GM12874 (cell line): Measurements from ENCODE around the gene ABCC11.

Source experiments
- TF ChIP-seq, protein P1 (sequence below): IDR thresholded peaks from 2 replicates; pipeline ENCODE4 v1.5.1; 2011; ENCODE audit warnings: low read depth, mild to moderate bottlenecking, control low read depth, low read length, moderate library complexity; ENCODE audit not compliant: insufficient read depth

The ABCC11 gene

DNA sequence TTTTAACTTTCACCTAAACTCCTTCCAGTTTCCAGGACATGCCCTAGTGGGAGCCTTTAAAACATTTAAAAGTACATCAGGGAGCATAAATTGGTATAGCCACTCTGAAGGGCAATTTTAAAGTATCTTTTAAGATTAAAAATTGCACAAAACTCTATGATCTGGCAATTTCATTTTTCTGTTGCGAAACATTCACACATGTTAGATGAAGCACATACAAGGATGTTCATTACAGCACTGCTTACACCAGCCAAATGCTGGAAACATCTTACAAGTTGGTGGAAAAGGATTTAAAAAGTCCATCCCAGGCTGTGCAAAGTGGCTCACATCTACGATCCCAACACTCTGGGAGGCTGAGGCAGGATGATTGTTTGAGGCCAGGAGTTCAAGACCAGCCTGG, 29.6 kb downstream of the ABCC11 start:
- TF ChIP-seq, protein P1, sequence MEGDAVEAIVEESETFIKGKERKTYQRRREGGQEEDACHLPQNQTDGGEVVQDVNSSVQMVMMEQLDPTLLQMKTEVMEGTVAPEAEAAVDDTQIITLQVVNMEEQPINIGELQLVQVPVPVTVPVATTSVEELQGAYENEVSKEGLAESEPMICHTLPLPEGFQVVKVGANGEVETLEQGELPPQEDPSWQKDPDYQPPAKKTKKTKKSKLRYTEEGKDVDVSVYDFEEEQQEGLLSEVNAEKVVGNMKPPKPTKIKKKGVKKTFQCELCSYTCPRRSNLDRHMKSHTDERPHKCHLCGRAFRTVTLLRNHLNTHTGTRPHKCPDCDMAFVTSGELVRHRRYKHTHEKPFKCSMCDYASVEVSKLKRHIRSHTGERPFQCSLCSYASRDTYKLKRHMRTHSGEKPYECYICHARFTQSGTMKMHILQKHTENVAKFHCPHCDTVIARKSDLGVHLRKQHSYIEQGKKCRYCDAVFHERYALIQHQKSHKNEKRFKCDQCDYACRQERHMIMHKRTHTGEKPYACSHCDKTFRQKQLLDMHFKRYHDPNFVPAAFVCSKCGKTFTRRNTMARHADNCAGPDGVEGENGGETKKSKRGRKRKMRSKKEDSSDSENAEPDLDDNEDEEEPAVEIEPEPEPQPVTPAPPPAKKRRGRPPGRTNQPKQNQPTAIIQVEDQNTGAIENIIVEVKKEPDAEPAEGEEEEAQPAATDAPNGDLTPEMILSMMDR: no peak

DNA sequence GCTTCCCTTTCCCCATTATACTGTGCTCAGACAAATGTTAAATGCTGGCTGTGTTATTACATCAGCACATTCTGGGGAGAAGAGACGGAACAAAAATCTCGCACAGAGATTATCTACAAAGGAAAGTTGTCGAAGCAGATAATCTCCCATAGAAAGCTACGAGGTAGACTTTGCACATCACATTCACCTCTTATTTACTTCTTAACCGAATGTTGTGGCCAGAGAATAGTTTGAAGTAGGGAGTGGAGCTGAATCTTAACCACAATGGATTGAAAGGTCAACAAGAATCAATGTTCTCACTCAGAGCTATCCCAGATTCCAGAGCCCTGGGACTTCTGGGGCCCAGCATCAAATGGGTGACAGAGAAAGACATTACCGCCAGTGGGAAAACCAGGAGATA, 31.6 kb downstream of the ABCC11 start:
- TF ChIP-seq, protein P1: no peak

DNA sequence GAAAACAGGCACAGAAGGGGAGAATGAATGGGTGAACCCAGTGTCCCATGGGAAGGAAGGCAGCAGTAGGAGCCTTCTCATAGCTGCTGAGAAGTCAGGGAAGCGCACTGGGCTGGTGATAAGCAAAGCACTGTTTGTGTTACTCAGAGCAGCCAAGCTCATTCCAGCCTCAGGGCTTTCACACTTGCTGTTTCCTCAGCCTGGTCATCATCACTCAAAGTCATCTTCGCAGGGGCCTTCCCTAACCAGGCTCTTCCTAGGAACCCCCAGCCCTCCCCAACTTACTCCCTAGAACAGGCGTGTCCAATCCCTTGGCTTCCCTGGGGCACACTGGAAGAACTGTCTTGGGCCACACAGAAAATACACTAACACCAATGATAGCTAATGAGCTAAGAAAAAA, 35.3 kb downstream of the ABCC11 start:
- TF ChIP-seq, protein P1: no peak

DNA sequence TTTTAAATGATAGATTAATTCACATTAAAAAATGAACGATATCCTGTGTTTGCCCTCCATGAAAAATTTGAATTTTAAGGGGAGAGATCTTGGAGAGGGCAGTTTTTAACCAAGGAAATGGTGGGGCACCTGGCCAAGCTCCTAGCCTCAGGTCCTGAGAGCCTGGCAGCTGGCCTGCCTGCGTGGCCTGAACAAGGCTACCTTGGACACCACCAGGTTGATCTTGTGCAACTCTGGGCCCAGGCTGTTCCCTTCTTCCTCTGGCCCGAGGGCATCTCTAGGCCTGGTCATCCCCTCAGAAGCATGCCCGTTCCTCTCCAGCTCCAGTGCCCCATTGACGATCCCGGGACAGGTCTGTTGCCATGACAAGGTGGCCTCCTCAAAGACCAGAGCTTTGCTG, 36.6 kb downstream of the ABCC11 start:
- TF ChIP-seq, protein P1: no peak

DNA sequence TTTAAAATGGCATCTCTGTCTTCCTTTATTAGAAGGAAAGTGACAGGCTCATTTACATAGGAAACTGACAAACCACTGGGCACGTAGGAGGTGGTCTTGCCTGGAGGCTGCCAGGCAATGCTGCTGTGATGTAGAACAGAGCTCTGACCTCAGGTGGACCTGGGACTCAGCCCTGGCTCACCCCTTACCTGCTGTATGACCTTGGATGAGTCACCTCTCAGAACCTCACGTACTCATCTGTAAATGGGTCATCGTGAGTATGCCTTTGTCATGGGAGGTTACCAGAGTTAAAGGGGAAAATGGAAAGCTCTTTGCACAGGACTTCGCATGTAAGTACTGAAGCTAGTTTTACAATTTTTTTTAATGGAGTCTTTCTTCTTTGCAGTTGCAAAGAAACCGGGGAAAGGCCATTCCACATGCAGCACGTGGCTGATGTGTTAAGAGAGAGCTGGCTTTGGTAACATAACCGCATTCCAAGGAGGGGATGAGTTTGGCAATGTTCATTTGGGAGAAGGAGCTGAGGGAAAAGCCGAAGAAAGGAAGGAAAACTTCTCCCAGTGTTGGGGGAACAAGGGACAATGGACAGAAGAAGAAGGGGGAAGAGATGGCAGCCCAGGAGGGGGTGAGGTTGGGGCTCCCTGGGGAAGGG, 40.6 kb downstream of the ABCC11 start:
- TF ChIP-seq, protein P1: no peak

DNA sequence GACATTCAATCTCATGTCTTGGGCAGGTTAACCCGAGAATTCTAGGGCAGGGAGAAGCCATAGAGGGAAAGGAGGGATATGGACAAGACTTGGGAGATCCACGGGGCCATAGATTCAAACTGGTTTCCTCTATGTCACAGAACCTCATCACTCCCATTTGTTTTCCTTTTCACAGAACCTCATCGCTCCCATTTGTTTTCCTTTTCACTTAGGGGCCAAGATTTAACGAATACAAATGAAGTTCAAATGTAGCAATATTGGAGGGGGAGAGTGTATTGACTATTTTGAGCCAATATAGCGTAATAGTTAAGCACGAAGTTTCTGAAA, 42.6 kb downstream of the ABCC11 start:
- TF ChIP-seq, protein P1: no peak

DNA sequence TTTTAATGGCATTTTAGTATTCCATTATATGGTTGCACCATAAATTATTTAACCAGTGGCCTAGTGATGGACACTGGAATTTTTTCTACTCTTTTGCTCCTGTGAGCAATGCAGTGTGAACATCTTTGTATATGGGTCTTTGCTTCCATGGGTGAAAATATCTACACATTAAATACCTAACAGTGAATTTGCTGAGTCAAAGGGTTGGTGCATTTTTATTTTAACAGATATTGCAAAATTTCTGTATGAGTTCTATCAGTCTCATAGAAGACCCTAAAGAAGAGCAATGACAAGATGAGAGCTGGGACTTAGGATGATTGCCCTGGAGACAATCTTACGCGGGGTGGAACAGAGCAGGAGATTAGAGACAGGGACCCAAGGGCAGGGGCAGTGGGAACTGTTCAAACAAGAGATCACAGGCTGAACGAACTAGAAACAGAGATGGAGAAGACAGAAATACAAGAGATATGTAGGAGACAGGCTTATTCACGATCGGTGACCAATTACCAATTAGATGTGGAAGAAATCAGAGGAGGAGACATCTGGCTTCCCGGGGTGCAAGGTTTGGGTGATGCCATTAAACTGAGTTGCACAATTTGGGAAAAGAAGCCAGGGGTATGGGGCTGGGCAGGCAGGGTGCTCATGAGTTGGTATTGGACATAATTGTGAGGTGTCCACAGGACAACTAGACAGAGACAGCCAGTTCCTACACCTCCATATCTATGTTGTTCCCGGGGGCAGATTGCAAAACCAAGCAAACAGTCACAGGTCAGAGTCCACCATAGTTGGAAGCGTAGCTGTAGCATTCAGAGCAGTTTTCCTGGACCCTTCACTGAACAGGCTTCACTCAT, 43.1 kb downstream of the ABCC11 start:
- TF ChIP-seq, protein P1: no peak
